PC-9 (cell line): ENCODE results near the gene MLST8.

Experiments used
- EZH2 ChIP-seq: fragments of 200-600 bp; sonication (generic); IDR thresholded peaks from 2 replicates; pipeline ENCODE4 v1.8.0; 2017; ENCODE audit warnings: antibody characterized with exemption, low read depth
- TF ChIP-seq, protein P1 (sequence below): fragments of 200-600 bp; sonication (generic); conservative IDR thresholded peaks from 2 replicates; pipeline ENCODE4 v1.6.1; 2017; ENCODE audit warnings: mixed run types, antibody characterized with exemption, mild to moderate bottlenecking, moderate library complexity

DNA sequence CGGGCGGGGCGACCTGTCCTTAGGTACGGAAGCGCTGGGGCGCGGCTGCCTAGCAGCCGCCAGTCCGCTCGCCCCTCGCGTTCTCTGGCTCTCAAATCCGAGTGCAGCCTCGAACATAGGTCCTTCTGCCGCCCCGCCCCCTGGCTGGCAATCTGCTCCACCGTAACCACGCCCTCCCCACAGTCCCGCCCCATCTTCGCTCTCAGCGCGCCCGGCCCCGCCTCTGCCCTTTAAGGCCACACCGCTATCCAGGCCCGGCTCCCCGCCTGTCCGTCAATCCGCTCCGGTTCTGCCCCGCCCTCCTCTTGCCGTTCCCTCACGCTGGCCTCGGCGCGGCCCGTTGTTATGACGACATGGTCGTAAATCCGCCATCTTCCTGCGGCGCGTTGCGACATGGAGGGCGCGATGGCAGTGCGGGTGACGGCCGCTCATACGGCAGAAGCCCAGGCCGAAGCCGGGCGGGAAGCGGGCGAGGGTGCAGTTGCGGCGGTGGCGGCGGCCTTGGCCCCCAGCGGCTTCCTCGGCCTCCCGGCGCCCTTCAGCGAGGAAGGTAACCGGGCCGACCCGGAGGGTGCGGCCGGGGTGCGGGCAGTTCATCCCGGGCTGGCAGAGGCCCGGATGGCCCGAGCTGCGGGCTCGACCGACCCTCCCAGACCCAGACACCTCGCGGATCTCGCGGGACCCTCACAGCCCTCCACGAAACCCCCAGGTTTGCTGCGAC lies 18.1 kb downstream of the MLST8 start, which contains the start of gene E4F1:
- TF ChIP-seq, protein P1, sequence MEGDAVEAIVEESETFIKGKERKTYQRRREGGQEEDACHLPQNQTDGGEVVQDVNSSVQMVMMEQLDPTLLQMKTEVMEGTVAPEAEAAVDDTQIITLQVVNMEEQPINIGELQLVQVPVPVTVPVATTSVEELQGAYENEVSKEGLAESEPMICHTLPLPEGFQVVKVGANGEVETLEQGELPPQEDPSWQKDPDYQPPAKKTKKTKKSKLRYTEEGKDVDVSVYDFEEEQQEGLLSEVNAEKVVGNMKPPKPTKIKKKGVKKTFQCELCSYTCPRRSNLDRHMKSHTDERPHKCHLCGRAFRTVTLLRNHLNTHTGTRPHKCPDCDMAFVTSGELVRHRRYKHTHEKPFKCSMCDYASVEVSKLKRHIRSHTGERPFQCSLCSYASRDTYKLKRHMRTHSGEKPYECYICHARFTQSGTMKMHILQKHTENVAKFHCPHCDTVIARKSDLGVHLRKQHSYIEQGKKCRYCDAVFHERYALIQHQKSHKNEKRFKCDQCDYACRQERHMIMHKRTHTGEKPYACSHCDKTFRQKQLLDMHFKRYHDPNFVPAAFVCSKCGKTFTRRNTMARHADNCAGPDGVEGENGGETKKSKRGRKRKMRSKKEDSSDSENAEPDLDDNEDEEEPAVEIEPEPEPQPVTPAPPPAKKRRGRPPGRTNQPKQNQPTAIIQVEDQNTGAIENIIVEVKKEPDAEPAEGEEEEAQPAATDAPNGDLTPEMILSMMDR = no peak
- no peak for TF ChIP-seq EZH2
